HG03558 (cell line): ENCODE data around the gene SDK1.

Experiments used
- ATAC-seq: cut with Tn5 transposase; IDR thresholded peaks from one replicate; pipeline ENCODE4 v1.9.1; 2021; ENCODE audit warnings: moderate number of reproducible peaks; ENCODE audit not compliant: unreplicated experiment; ENCODE audit errors: extremely low read depth

Gene SDK1

DNA sequence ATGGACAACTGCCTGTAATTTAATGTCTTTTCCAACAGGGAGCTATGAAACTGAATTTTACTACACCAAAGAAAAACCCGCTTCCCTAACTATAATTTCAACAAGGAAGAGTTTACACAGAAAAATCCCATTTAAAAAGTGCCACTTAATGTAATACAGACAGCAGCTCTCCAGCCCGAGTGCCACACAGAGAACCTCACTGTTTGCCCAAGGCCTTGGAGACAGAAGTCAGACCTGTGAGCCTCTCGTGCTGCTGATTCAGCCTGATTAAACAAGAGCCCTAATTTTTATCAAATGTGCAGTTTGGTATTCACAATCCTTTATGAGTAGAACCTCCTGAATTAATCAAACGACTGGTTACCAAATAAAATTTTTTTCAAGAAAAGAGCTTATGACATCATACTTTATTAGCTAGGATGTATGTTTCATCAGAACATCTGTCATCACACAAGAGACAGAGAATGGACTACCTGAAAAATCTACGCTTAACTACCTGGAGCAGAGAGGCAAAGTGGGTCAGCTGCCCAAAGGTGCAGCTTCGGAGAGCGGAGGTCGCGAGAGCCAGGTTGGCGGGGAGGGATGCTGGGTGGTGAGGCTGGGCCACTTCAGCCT lies 543.6 kb downstream of the SDK1 start:
- no peak for ATAC-seq

DNA sequence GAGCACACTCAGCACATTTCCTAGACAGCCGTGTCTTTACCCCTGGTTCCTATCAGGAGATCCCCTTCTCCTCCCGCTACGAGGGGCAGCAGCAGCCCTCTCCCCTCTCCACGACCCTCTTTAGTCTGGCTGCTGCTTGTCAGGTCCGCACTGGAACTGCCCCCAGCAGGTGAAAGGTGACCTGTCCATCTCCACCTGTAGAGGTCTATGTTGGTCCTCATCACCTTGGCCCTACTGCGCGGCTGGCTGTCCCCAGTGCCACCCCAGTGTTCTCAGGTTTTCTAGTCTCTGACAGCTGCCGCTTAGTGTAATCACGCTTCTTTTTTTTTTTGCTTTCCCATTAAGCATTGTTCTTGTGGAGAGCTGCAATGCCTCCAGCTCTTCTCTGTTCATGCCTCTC lies 545.7 kb downstream of the SDK1 start:
- ATAC-seq = no peak

DNA sequence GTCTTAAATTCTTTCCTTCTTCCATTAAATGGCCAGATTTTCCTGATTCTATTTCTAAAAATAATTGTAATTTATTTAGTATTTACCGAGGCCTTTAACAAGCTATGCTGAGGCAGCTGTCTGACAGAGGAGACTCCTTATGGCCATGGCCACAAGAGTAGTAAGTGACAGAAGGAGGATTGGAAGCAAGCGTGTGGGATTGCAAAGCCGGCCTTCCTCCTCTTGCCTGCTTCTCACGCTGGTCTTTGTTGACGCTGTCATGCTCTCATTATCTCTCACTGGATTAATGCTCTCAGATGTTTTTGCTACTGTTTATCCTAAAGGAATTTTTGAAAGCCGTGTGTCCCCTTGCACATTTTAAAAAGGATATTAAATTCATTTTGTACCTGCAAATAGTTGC lies 546.3 kb downstream of the SDK1 start:
- no peak for ATAC-seq

DNA sequence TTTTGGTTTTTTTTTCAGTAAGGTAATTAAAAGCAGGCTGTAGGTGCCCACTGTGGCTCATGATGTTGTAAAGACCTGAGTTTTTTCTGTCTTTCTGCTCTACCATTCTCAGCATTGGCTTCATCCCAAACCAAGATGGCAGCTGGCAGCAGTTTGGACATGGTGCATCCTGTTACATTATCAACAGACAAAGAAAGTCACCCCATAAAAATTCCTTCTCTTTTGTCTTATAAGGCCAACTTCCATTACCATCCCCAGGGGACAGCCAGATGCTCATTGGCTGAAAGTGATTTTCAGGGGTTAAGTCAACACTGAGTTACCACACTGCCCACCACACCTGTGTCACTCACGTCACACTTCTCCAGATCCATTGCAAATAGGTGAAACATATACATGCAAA lies 558.4 kb downstream of the SDK1 start:
- ATAC-seq = no peak

DNA sequence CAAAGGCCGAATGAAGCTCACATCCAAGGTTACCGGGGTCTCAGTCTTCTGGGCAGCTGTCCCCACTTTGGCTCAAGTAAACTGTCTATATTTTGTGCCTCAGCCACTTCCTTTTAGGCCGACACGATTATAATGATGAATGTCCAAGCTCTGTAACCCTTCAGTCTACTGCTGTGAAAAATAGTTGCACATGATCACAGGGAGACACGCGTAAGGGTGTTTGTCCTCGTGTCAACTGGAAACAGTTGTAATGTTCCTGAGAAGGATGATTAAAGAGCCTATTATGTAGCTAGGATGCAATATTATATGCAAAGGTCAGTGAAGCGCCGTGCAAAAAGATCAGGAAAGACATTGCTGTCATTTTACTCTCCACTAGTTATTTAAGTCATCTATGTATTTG lies 559.9 kb downstream of the SDK1 start:
- ATAC-seq = no peak

DNA sequence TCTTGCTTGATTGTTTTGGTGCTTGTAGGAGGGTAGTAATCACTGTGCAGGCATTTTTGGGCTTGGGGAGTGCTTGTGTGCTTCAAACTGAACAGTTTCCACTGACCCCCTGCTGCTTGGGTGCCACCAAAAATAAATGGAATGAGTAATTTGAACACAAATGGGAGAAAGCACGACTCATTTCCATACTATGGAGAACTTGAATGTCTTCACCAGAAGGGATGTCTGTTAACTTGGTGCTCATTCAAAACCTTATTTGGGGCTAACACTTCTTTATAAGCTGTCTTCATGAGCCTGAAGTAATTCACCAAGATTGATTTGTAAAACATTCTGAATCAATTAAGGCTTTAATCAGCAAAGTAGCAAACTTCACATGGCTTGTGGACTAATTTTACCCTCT lies 560.3 kb downstream of the SDK1 start:
- ATAC-seq = no peak

DNA sequence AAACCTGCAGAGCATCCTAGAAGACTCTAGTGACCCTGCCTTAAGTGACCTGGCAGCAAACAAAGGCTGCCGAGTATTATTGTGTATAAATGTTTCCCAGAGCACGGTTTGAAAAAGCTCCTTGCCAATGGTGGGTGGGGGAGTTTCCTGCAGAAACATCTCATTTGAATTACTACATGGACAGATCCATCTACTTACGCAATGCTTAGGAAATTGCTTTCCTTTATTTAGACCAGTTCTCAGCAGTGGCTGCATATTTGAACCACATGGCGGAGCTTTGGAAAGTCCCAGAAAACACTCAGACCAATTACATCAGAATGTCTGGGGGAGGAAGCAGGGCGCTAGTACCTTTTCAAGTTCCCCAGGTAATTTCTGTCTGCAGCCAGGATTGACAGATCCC lies 560.9 kb downstream of the SDK1 start:
- no peak for ATAC-seq

DNA sequence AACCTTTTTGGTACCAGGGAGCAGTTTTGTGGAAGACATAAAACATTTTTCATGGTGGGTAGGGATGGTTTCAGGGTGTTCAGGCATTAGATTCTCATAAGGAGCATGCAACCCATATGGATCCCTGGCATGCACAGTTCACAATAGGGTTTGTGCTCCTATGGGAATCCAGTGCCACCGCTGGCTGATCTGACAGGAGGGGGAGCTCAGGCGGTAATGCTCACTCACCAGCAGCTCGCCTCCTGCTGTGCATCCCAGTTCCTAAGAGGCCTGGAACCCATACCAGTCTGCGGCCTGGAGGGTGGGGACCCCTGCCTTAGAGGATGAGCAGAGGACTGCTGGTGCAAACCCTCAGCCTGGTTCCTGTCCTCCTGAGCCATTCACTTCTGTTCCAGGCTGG lies 561.7 kb downstream of the SDK1 start:
- no peak for ATAC-seq

DNA sequence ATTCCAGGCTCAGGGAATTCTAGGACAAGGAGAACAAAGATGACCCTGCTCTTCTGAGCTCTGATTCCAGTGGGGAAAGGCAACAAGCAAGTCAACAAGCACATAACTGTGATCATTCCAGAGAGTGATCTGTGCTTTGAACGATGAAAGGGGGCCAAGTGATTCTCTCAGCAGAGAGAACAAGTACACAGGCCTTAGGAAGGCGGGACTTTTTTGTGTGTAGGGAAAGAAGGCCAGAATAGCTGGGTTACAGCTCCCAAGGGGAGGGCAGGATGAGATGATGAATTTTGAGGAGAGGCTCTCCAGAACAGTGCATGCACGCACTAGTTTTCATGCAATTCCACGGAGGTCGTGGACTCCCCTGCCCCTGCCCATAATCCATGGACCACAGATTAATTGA lies 565.2 kb downstream of the SDK1 start:
- no peak for ATAC-seq

DNA sequence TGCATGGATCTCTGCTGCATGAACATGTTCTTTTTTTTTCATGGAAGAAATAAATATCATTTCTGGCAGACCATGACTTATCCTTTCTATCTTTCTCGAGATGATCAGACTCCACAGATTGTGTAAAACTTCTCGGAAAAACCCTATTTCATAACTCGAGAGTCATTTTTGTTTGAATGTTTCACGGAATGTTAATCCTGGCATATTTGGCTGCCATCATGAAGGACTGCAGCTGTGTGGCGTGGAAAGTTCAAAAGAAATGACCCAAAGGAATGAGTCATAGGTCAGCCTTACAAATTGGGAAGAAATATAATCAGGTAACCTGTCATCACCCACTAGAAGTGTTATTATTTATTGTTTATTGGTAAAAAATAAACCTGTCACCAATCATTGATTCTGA lies 566.8 kb downstream of the SDK1 start:
- no peak for ATAC-seq

DNA sequence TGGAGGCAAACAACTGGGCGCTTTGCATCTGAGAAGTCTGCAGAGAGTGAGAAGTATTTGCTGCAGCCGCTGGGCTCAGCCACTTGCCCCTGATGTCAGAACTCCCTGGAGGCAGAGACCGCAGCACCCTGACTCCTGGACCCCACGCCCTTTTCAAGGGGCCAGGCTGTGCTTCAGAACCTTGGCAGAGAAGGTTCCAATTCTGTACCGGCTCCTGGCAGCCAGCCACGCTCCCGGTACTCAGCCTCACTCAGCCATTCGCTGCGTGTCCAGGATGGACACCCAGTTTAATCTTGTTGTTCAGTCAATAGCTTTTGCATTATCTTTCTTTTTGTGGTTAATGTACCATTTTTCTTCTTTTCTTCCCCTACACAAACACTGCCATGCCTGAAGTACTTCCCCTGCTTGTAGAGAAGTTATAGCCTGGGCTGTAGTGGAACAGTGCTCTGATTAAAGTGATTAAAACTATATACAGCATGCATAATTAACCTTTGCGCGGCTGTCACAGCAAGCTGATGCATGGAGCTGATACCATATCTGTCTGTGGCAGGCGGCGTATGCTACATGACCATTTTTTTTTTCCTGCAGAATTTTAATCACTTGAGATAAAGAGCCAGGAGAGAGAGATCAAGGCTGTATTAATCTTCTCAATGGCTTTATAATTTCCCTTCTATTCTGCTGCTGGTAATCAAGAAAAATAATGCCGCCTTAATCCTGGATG lies 578.5 kb downstream of the SDK1 start:
- no peak for ATAC-seq

DNA sequence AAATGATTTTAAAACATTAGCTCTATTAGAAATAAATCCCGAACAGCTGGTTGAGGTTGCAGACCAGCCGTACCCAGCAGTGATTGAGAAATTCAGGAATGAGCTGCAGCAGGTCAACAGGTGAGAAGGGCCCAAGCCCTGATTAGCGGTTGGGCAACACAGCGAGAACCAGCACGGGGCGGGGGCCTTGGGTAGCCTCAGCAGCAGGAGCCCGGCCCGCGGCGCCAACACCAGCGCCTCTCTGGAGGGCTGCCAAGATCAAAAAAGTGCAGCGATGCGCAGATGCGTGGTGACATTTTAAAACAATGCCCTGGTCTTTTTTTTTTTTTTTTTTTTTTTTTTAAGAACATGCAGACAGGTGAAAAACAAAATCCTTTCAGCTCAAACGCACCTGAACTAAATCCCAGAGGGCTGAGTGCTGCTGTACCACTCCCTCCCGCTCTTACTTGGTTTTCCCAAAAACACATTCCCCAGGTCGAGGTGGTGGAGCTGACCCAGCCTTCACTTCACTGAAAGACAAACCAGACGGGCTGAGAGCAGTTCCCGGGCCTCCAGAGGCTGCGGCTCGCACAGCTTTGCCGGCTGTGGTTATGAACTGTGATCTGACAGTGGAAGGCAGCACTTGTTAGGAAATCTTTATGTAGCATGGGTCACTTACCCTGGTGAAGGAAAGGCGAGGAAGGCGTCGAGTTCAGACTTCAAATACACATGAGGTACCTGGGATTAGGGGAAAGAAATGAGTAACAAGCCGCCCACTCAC lies 579.4 kb downstream of the SDK1 start:
- ATAC-seq = no peak

DNA sequence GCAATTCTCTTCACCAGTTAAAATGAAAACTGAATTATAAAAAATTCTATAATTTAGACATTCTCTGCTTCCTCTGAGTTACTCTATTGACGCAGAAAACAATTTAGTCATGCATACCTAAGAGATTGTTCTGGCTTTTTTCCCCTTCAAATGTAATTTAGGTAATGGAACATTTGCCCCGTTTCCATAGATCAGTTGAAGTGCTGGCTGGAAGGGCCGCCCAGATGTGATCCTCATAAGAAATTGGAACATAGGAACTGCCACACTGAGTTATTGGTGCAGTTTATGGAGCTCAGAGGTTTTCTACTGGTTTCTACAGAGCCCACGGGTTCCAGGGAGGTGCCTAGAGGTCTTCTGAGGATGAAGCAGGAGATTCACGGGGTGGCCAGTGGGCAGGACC lies 581.7 kb downstream of the SDK1 start:
- ATAC-seq = no peak

DNA sequence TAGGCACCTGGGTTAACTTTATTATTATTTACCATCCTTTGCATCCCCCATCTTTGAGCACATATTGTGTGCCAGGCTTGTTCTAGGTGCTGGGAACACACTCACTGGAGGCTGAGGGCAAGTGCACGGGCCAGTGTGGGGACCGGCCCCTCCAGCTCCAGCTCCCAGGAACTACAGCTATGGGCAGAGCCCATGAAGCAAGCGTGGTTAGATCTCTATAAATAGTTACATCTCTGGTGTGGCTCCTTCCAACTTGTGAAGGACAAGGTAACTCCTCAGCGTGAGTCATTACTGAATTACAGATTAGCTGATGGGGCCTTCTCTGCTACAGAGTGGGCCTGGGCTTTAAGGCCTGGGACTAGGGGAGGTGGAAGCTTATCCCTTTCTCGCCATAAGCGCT lies 583.5 kb downstream of the SDK1 start:
- ATAC-seq = no peak

DNA sequence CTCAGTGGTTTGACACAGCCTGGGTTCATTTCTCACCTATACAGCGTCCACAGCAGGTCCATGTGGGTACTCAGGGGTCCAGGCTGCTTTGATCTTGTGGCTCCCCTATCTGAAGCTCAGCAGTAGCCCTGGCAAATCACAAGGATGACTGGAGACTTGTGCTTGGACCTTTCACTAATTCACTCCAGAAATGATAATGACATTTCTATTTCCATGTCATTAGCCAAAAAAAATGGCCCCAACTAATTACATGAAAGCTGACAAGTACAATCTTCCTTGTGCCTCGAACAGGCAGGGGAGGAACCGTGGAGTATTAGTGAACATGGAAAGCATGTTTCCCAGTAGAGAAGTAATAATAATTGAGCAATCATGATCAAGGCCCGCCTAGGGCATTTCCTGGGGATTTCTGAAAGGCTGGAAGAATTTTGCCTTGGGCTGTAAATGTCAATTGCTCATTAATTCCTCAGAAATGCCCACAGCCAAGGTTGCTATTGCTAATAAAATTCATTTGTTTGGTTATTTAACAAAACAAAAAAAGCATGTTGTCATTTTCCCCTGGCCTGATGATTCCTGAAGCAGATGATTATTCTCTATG lies 586.1 kb downstream of the SDK1 start:
- ATAC-seq = no peak

DNA sequence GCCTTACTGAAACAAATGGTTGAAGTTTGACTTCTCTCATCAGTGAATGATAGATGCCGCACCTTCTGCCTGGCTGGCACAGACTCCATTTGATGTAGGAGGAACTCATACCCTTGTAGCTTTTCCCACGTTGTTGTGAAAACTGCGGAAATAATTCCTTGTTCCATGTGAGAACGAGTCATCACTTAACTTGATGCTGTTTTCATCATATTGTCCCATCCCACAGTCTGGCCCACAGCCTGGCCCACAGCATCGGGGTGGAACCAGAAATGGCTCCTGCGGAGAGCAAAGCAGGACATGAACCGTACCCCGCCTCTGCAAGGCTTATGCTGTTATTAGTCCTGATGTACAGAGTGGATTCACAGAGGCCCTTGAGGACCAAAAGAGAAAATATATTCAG lies 587.0 kb downstream of the SDK1 start:
- no peak for ATAC-seq

DNA sequence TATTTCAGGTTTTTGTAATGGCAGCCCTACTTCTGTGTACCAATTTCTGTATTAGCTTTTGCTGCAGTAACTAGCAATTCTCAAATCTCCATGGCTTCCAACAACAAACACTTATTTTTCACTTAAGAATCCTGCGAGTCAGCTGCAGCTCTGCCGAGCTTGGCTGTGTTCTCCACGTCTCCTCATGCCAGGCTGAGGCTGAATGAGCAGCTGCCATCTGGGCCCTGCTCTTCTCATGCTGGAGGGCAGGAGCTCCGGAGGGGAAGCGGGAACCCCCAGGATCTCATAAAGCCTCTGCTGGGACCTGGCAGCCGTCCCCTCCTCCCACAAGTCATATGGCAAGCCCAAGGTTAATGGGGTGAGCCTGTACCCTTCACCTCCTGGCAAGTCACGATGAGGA lies 591.1 kb downstream of the SDK1 start:
- ATAC-seq = no peak

DNA sequence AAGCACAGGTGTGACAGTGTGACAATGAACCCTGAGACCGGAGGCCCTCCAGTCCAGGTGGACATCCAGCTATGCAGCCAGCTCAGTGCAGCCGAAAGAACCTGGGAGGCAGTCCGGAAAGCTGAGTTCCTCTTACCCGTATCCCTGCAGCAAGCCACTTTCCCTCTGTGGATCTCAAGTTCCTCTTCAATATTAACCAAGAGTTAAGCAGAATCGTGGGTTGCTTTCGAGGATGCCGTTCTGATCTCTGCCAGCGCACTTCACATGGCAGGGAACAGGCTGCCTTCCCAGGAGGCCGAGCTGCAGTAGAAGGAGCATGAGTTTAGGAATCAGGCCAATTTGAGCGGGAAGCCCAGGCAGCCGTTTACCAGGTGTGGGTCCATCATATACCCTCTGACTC lies 591.6 kb downstream of the SDK1 start:
- no peak for ATAC-seq

DNA sequence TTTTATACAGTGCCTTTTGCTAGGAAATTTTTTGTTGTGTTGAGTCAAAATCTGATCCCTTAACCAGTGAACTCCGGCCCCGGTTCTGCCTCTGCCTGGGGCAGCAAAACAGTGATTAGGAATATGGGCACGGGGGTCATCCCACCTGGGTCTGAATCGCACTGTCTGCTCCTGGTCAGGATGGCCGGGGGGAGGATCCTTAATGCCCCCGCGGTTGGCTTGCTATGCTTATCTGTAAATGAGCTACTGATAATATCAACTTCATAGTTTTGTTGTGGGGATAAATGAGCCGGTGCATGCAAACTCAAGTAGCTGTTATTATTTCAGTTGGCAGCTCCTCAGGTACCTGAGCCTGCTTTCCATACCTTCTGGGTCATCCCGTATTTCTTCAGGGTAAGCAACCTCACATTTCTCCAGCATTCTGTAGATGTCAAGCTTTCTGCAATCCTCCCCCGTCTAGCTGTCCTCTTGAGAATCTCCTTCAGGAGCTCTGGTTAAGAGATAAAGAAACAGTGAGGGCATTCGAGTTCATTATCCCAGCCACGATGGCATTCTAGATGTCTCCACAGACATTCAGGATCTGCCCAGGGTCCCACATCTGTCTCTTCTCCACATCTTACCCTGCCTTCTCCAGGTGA lies 592.2 kb downstream of the SDK1 start:
- no peak for ATAC-seq

DNA sequence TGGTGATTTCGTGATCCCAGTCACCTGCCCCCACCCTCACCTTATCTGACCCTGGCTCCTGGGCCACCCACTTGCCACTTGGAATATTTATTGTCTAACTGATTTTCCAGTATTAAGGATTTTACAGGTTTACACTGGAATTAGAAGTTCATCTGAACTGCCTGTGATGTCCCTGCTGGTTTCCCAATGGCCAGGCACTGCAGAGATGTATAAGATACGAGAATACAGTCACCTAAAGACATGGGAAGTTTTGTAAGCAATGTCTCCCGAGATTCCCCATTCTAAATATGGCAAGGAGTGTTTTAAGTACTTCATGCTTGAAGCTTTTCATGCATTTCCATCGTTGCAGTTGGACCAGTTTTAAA lies 592.7 kb downstream of the SDK1 start:
- no peak for ATAC-seq
